ENCODE measurements around the gene NSG1.
A peak's percentile ranks its signal among the peaks of the same experiment; 100 is the strongest.
"Not testable (repeated sequence)": the region's sequence is repeated elsewhere in the genome, so short reads cannot be mapped to it uniquely, and the experiment has no call there.

The NSG1 gene, protein sequence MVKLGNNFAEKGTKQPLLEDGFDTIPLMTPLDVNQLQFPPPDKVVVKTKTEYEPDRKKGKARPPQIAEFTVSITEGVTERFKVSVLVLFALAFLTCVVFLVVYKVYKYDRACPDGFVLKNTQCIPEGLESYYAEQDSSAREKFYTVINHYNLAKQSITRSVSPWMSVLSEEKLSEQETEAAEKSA

DNA sequence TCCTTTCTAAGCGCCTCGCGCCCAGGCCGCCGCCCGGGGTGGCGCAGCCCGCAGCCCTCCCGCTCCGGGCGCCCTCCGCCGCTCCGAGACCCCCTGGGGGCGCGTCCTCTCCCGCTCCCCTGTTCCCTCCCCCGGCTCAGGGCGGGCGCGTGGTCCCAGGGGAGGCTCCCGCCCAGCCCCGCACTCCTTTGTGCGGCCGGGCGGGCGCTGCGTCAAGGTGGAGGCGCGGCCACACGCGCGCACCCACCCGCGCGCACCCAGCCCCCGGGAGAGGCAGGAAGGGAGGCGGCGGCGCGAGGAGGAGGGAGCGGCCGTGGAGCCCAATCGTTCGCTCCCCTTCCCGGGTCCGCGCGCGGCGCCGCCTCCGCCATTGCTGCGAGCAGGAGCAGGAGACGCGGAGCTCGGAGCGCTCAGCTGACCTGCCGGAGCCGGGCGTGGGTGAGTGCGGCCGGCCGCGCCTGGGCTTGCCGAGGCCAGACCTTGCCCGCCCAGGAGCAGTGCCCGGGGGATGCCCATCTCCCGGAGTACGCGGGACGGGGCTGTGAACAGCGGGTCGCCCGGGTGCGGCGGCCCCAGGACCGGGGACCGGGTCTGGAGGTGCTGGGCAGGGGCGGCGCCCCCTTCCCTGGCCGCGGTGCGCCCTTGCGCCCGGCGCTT is at the start of gene NSG1:
TSS of gene NSG1 (plus strand) at position 367 of the 657 bp plus-strand sequence. CDS start 528 bp downstream, outside the sequence.
- DNase-seq (ENCODE audit: low spot score) = peak; percentile 73

DNA sequence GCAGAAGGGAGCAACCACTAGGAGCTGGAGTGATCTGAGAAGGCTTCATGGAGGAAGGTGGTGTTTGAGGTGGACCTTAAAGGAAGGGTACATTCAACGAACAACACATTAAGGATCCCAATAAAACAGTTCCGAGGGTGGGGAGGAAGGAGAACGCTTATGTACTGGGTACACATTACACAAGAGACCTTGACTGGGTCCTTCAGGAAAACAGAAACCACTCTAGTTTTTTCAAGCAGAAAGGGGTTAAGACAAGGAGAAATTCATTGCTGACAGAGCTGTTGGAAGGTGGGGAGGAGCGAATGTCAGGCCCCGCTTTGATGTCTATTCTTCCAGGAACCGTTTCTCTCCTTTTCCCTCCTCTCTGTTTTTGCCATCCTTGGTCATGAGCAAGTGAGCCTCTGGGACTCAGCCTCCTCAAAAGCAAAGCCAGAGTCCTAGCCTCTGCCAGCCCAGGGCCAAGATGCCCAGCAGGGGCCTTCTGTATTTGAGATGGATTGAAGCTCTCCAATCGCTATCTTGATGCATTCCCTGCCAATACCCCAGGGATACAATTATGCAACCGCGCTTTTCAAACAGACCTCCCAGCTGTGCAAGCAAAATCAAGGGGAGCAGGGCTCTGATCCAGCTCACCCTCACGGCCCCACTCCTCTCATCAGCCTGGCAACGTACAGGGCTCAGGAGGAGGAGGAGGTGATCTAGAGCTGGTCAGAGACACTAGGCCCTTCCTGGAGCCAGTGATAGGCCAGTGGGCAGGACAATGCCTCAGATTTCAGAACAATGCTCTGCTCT is 48.5 kb upstream of the NSG1 start:
- no peak for DNase-seq (ENCODE audit: low spot score)

DNA sequence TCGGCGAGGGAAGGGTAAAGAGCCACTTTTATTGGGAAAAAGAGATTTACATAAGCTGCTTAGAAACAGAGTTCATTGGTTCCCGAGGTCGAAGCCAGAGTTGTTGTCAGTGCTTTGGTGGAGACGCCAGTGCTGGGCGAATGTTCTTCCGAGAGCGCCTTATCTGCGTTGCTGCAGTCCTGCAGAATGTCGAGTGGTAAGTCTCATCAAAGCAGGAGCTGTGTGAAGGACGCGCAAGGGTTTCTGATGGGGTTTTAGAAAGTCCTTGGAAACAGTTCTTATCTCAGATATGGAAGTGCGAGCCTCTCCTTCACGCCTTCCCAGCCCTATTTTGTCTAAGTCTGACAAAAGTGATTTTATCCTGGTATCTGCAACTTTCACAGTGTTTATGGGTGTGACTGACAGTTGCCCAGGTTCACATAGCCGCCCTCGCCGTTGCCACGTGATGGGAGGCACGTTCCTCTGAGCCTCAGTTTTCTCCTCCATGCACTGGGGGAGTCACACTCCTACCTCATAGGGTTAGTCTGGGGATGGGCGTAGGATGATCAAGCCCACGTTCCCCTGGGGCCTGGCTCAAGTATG is 47.3 kb upstream of the NSG1 start:
- no peak for DNase-seq (ENCODE audit: low spot score)

DNA sequence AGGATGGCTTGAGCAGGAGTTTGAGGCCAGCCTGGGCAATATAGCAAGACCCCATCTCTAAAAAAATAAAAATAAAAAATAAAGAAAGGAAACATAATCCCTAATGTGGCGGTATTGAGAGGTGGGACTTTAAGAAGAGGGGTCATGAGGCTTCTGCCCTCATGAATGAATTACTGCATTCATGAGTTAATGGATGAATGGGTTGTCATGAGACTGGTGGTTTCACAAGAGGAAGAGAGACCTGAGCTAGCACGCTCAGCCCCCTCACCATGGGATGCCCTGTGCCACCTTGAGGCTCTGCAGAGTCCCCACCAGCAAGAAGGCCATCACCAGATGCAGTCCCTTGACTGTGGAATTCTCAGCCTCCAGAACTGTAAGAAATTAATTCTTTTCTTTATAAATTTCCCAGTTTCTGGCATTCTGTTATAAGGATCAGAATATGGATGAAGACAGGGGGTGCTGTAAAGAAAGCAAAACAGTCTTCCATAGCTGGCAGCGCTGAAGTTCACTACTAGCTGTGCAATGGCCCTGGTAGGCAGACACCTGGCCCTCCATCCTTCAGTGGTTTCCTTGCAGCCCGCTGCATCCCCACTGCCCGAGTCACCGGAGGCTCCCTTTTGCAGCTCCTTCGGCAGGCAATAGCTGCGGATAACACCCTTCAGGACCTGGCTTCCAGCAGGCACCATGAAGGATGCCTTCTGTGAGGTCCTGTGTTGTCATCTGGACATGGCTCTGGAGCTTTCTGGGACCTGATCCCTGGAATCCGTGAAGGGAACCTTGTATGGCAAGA is 44.8 kb upstream of the NSG1 start:
- no peak for DNase-seq (ENCODE audit: low spot score)

DNA sequence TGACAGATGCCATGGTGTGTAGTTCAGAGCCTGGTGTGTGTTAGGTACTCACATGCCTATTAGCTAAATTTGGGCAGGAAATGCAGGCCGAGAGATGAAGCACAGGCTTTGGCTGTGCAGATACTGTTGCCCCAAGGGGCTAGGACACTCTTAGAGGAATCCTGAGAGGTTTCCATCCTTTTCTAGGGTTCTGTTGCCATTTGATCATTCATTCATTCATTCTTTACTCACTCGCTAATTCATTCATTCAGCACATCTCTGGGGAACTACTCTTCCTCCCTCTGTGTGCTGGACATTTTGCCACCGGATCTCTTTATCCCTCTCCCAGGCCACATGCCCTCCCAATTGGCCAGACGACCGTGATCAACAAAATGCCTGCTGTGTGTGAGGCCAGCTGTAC is 43.9 kb upstream of the NSG1 start:
- DNase-seq (ENCODE audit: low spot score) = no peak

DNA sequence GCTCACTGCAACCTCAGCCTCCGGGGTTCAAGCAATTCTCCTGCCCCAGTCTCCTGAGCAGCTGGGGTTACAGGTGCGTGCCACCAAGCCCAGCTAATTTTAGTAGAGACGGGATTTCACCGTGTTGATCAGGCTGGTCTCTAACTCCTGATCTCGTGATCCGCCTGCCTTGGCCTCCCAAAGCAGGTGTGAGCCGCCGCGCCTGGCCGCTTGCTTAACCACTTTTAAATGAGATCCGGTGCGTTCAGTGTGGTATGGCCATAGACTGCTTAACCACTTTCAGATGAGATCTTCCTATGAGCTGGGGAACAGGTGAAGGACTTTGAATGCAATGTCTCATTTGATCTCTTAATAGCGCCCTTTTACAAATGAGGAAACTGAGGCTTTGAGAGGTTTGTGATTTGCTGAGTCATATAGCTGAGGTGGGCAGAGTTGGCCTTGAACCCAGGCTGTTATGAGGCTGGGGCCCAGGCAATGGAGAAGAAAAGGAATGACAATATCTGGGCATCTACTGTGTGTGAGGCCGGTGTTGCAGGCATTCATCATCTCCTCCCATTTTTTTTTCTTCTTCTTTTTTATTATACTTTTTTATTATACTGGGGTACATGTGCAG is 41.9 kb upstream of the NSG1 start:
- DNase-seq (ENCODE audit: low spot score) = no peak

DNA sequence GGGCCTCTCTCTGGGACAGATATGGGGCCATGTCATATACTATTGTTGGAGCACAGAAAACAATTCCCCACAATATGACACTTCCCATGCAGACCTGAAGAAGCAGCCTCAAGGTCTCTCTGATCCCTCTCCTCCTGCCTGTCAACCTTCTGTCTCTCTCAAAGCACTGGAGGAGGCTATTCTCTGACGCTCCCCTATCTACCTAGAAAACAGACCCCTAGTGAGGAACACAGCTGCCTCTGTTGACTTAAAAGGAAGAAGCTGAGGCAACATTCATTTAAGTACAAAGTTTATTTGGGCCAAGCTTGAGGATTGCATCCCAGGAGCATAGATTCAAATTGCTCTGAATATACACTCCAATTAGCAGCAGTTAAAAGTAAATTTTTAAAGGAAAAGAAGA is 39.3 kb upstream of the NSG1 start:
- DNase-seq (ENCODE audit: low spot score) = no peak

DNA sequence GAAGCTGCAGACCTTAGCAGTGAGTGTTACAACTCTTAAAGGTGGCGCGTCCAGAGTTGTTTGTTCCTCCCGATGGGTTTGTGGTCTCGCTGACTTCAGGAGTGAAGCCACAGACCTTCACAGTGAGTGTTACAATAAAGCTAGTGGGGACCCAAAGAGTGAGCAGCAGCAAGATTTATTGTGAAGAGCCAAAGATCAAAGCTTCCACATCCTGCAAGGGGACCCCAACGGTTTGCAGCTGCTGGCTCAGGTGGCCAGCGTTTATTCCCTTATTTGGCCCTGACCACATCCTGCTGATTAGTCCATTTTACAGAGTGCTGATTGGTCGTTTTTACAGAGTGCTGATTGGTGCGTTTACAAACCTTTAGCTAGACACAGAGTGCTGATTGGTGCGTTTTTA is 38.3 kb upstream of the NSG1 start:
- DNase-seq (ENCODE audit: low spot score) = not testable (repeated sequence)

DNA sequence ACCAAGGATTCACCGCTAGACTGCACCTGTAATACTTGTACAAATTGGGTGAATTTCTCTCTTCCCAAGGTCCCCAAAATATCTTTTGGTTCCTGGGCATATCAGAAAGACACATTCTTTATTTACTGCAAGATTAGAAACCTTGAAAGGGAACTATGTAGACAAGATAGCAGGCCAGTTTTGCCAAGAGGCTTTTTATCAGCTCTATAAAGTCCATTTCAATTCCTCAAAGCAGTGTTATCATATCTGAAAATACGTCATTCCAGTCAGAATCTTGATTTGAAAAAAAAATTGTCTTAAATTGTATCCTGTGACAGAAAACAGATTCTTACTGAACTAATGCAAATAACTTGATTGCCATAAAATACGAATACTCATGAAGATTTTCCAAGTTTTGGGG is 37.0 kb upstream of the NSG1 start:
- no peak for DNase-seq (ENCODE audit: low spot score)

DNA sequence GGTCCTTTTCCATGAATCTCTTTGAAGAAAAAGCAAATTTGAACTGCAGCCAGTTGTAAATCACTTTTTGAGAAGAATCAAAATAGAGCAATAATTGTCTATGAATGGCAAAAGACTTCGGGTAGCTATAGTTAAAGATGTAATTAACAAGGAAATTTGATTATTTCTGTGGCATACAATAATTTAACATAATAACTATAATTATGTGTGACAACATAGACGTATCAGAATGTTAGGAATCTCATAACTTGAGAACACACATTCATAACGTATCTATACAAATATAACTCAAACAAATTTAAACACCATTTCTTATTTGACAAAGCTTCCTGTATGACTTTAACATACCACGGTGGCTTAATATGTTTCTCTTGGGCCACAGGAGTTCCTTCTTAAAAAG is 36.0 kb upstream of the NSG1 start:
- DNase-seq (ENCODE audit: low spot score) = no peak

DNA sequence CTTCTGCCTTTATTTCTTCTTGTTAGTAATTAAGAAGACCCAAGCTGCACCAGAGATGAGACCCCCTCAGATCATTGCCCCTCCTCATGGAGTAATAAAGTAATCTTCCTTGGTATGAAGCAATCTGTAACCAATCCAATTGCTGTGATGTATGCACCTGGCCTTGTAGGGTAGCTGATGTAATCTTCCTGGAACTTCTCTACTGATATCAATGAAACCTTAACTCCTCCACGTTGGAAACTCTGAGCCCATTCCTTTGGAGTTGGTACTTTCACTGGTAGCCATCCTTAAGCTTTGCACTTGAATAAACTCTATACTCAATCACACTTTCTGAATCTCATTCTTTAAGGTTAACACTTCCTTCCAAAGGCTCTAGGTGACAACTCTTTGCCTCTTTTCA is 31.6 kb upstream of the NSG1 start:
- no peak for DNase-seq (ENCODE audit: low spot score)

DNA sequence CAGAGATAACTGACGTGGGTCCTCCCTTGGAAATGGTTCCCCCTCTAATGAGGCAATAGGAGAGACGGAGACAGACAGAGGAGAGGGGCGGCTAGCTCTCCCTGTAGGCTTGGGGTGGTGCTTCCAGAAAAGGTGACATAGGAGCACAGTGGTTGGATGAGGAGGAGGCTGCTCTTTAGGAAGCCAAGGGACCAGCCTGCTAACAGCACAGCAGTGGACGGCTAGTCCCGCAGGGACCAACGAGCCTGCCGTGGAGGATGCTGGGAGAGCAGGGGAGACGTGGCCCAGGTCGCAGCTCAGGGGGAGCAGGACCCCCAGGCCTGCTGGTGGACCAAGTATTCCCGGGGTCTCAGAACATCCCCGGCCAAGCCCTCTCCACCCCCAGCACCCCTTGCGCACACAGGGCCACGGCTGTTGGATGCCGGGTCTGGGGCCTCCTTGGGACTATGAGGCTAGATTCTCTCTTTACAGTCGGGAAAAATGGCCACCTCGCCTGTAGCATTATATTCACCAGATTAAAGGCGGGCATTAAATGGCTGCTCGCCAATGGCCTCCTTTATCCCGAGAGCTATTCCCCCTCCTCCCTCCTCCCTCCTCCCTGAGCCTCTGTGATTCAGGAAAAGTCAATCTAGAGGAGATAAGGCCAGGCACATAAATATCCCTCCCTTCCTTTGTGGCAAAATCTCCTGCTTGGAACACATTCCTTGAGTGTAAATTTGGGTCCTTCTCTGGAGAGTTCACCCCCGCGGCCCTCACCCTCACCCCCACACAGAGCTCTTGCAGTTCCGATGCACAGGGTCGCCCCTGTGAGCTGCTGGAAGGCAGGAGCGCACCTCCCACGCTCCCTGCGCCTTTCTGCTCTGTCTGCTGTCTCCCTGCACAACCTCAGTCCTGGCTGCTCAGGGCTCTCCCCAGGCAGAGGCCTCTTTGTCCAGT is 30.5 kb upstream of the NSG1 start:
- no peak for DNase-seq (ENCODE audit: low spot score)

DNA sequence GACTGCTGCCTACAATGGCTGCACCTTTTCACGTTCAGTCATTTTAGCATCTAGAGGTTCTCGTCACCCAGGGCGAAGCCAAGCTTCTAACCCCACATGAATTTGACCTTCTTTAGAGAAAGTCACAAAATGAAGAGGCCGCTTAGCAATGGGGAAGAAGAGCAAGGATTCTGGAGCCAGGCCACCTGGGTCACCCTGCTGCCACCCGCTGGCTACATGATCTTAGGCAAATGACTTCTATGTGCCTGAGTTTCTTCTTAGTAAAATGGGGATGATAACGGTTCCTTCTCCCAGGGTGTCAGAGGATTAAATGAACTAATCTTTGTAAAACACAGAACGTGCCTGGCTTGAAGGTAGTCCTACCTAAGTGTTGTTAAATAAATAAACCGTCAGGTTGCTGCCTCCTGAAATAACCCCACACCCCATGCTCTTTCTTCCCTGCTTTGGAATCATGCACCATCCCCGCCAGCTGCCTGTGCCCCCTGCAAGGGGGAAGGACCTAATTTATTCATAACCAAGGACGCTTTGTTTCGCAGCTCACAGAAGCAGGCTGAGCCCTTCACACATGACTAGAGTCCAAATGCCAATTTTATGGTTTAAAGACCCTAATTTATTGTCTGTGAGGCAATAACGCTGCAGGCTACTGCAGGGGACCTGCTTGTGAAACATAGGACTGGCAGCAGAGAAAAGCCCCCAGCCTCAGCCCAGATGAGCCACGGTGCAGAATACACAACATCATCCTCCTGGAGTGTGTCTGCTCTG is 28.6 kb upstream of the NSG1 start:
- no peak for DNase-seq (ENCODE audit: low spot score)

DNA sequence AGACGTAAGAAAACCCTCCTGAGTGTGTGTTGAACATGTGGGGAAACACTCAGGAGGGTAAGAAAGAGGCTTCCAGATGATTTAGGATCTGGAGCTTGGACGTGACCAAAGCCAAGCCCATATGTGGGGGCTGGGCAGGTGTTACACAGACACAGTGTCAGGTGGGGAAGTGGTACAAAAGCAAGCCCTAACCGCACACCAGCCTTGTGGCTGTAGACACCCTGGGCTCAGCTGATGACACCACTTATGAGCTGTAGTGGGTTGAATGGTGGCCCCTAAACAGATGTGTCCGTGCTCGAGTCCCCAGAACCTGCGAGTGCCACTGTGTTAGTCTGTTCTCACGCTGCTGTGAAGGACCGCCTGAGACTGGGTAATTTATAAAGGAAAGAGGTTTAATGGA is 25.0 kb upstream of the NSG1 start:
- no peak for DNase-seq (ENCODE audit: low spot score)

DNA sequence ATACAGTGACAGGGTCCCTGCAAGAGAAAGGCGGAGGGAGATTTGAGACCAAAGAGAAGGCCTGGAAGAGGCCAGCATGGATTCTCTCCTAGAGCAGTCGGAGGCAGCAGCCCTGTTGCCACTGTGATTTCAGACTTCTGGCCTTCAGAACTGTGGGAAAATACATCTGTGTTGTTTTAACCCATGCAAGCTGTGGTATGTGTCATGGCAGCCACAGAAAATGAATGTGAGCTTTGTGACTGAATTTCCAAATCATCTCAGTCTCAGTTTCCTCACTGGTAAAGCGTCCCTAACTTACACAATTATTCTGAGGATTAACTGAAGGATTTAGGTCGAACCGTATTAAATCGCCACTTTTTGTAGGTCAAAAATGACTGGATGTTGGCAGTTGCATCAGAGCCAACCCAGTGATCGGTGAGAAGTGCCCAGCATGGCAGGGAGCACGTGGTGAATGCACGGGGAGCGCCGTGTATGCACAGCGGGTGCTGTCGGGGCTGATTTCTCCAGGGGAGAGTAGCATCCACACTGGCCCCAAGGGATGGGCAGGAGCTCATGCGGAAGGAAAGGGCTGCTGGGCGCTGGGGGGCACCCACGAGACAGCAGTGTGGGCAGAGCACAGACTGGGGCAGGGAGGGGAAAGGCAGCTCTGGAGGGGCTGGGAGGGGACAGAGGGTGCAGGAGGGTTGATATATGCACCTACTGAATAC is 23.8 kb upstream of the NSG1 start:
- no peak for DNase-seq (ENCODE audit: low spot score)

DNA sequence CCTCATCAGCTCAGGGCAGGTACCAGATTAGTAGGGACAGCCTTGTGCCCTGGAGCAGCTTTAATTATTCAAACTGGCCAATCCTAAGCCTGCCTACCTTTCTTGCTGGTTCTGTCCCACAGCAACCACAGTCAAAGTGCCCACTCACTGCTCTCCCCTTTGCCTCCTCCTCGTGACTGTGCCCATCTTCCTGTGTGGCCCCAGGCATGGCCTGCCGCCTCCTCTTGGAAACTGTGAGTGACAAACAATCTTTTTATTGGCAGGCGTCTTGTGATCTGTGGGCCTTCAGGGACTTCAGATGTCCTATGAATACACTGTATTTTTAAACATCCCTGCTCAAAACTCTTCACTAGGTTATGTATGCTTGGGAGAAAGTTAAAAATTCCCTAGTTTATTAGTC is 22.8 kb upstream of the NSG1 start:
- no peak for DNase-seq (ENCODE audit: low spot score)

DNA sequence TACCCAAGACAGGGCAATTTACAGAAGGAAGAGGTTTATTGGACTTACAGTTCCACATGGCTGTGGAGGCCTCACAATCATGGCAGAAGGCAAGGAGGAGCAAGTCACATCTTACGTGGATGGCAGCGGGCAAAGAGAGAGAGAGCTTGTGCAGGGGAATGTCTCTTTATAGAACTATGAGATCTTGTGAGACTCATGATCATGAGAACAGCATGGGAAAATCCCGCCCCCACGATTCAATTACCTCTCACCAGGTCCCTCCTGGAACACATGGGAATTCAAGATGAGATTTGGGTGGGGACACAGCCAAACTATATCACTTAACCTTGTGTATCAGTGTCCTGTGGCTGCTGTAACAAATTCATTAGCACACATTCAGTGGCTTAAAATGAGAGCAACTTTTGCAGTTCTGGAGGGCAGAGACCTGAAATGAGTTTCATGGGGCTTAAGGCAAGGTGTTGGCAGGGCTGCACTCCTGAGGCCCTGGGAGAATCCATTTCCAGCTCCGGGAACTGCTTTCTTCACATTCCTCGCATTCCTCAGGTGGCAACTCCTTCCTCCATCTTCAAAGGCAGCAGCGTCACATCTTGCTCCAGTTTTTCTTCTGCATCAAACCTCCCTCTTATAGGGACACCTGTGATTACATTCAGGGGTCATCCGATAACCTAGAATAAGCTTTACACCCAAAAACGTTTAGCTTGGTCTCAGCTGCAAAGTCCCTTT is 22.3 kb upstream of the NSG1 start:
- DNase-seq (ENCODE audit: low spot score) = peak; percentile 34

DNA sequence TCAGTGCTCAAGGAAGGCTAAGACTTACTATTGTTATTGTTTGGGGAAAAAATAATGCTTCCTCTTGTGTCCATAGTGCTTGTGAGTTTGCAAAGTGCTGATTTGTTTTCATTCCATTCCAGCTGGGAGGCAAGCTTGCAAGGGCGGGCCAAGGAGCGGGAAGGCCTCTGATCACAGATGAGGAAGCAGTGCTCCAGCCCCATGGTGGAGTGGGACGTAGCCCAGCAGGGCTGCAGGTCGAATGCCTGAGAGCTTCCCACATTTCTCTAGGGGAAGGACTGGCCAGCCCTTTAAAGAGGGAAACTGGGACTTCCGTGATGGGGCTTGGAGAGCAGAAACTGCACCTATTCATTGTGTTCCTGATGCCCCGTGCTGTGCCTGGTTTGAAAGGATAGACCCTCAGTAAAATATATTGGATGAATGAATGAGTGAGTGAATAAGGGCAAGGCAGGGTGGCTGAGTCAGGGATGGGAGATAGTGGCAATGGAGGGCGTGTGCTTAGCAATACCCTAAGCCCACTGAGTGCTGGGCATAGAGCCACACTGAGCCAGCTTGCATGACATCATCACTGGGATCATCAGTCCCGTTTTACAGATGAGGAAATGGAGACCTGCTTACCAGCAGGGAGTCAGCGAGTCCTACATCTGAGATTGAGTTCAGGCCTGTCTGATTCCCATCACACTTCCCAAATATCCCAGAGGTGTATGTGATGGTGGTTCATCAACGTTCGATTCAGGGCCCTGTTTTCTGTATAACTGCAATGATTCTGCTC is 17.9 kb upstream of the NSG1 start:
- no peak for DNase-seq (ENCODE audit: low spot score)
